GM19467 (cell line): ENCODE measurements around the gene NEUROD2.

Experiments
- ATAC-seq: cut with Tn5 transposase; IDR thresholded peaks from one replicate; pipeline ENCODE4 v1.9.1; 2021; ENCODE audit warnings: mild to moderate bottlenecking, moderate library complexity; ENCODE audit not compliant: unreplicated experiment

Gene NEUROD2

GRCh38 chr17:39635614-39636176, 28.0 kb upstream of the NEUROD2 start:
- ATAC-seq = no peak

GRCh38 chr17:39634384-39634871, 26.7 kb upstream of the NEUROD2 start:
- no peak for ATAC-seq

- no peak for ATAC-seq
These were observed 26.0 kb upstream of the NEUROD2 start for GRCh38 chr17:39633570-39634183.

GRCh38 chr17:39632153-39632941, 24.6 kb upstream of the NEUROD2 start:
- no peak for ATAC-seq

DNA sequence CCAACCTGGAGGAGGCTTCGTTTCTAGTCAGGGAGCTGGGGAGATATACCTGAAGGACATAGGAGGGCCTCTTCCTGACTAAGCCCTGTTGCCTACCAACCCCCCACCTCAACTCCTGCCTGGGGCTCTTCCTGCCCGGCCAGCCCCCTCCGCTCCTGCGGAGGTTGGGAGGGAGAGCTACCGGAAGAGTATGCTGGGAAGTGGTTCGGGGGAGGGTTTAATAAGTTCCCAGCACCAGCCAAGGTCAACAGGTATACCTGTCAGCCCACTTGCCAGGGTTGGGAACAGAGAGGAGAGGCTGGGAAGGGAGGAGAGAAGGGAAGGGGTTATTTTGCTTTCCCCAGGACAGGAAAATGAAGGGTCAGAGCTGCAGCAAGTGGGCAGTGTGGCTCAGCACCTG, 23.7 kb upstream of the NEUROD2 start:
- no peak for ATAC-seq

DNA sequence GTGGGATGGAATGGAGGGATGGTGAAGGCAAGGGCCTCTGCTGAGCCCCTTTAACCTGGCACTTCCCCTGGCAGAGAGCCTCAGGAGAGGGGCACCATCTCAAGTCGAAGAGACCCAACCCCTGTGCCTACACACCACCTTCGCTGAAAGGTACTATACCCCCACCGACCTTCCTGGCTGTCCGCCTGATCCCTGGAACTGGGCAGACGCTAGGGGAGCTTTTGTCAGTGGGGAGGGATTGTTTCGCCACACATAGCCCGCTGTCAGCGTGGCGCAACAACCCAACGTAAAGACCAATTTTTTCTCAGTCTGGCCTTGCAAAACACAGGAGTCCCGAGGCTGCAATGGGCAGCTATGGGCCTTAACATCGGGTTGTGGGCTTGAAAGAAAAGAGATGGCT, 22.2 kb upstream of the NEUROD2 start:
- no peak for ATAC-seq

DNA sequence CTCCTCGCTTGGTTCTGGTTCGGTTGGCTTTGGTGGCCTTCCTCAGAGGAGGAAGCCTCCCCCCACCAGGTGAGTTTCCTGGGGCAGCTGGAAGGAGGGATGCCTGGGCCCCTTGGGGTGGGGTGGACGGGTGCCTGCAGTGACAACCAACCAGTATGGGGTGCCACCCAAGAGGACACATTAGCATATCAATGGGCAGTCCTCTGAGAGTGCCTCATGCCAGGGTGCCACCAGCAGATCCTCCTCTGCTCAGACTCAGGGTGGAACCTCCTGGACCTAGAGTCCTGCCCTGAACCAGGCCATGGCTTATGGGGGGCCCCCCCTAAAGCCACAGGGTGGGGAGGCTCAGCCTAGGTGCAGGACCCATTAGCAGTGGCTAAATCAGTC, 21.8 kb upstream of the NEUROD2 start:
- no peak for ATAC-seq

DNA sequence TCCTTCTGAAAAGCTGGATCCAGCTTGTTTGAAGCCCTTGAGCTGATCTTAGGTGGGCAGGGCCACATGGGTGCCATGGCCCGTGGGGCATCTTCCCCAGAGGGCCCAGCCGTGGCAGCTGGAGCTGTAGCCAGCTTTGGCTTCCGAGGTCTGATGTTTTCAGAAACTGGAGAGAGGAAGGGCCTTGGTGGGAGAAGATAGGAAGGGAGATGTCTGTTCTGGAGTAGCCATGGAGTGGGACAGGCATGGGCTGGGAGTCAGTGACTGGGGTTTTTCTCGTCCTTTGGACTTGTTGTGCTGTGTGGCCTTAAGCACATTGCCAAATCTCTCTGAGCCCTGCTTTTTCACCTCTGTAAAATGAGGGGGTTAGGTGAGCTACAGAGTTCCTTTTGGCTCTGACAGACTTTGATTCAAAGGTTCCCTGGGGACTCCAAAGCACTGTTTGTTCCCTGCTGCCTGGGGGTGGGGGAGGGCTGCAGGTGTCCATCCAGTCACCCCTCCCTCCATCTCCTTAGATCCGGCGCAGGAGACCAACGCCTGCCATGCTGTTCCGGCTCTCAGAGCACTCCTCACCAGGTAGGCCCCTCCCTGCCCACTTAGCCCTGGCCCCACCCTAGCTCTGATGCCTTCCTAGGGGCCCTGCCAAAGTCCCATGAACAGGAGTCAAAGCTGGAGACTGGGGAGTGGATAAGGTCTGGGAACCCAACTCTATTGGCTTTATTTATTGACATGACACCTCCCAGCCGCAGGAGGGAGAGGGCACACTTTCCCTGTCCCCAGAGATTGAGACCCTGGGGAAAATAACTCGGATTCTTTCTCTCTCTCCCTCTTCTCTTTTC, 21.2 kb upstream of the NEUROD2 start:
- ATAC-seq = no peak

DNA sequence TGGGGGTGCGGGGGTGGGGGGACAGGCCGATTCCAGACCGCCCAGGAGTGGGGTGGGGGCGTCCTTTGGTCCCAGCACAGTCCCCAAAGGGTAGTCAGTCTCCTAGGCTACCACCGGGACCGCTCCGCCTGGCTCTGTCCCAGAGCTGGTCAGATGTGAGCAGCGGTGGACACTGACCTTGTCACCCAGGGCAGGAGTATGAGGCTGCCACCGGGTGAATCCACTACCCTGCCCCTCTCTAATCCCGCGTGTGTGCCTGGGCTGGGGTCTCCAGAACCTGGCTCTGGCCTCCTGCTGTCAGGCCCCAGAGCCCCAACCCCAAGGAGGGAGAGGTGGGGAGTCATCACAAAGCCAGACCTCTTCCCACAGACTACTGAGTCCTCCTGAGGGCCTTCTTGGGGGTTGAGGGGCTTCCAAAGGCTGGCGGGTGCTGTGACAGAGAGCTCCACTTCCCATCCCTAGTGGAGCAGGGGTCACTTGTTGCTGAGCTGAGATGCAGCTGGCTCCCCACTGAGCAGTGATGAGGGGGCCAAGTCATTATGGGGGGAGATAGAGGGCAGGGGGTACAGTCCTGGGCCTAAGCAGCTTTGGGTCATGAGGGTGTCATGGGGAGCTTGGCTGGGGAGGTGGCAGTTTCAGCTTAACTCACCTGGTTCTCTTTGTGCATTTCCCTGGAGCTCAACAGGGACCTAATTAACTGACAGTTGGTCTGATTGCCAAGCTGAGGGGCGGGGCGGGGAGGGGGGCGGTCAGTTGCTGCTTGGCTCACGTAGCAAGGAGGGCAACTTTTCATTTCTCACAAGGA, 20.2 kb upstream of the NEUROD2 start:
- no peak for ATAC-seq

DNA sequence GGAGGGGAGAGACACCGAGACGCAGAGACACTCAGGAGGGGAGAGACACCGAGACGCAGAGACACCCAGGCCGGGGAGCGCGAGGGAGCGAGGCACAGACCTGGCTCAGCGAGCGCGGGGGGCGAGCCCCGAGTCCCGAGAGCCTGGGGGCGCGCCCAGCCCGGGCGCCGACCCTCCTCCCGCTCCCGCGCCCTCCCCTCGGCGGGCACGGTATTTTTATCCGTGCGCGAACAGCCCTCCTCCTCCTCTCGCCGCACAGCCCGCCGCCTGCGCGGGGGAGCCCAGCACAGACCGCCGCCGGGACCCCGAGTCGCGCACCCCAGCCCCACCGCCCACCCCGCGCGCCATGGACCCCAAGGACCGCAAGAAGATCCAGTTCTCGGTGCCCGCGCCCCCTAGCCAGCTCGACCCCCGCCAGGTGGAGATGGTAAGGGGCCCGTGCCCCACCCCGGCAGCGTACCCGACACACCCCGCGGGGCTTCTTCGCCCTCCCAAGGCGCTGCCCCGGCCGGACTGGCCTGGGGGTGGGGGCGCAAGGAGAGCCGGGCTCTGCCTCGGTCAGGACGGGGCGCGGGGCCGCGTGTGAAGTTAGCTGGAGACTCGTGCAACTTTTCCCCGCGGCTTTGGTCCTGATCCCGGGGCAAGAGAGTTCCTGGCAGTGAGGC, 19.5 kb upstream of the NEUROD2 start:
- no peak for ATAC-seq

GRCh38 chr17:39626171-39627046, 18.7 kb upstream of the NEUROD2 start, which contains the start of gene PPP1R1B:
Gene PPP1R1B, plus strand, starts transcription at chr17:39626952. Its CDS starts 441 bp downstream, at chr17:39627393.
- no peak for ATAC-seq

- no peak for ATAC-seq
These were observed 17.6 kb upstream of the NEUROD2 start for GRCh38 chr17:39625198-39625785.

GRCh38 chr17:39624313-39624712, 16.6 kb upstream of the NEUROD2 start:
- ATAC-seq = no peak

- peak; percentile 49 for ATAC-seq
These were observed 15.7 kb upstream of the NEUROD2 start for GRCh38 chr17:39623356-39623950.

GRCh38 chr17:39622380-39623006, 14.8 kb upstream of the NEUROD2 start:
- ATAC-seq = peak; percentile 12

DNA sequence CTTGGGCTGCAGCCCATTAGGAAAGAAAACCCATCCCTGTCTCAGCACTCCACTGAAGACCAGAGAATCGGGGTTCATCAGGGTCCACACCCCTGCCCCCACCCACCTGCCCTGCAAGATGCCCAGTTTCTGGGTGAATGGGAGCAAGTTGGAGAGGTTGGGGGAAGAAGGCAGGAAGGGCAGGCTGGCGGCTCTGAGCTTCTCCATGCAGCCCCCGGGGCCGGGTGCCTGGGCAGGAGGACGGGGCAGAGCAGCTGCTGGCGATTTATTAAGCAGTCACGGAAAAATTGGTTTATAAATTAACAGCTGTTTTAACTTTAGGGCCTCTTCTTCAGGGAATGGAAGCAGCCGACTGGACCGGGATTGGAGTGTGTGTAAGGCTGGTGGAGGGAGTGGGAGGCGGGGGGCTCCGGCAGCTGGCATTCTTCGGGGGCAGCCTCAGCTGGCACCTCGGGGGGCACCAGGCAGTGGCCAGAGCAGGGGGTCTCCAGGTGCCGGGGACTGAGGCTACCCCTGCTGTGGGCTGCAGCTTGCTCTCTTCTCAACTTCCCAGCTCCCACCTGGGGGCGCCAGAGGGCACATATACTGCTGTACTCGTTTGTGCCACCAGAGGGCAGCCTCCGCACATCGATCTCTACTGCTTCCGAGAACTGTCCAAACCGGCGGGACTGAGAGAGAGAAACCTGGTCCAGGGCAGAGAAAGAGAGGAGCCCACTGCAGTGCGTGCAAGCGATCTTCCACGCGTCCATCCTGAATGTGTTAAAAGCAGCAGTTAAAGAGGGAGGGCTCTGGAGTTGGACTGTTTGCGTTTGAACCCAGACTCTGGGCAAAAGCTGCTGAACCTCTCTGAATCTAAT, 14.0 kb upstream of the NEUROD2 start:
- peak; percentile 46 for ATAC-seq

GRCh38 chr17:39619786-39620101, 12.0 kb upstream of the NEUROD2 start:
- no peak for ATAC-seq
